Endothelial cell of umbilical vein (primary cell): ENCODE measurements around the gene SLC25A29. TPM values are rescaled to one million over a fixed set of nuclear protein-coding genes. Genes with fewer than 3 reads are reported as not detected.

Experiments used
- BruUV-seq: library from RNA; stranded (reverse); fragments of 400-500 nt; replicated peaks from 2 replicates; lab custom pipeline; 2021; lab: Mats Ljungman, UMichigan
- CTCF ChIA-PET: fragments of 300-600, 350-600 bp; sonication (Branson Sonifier 250); formaldehyde crosslinking; loops from one replicate; lab custom pipeline; 2021; ENCODE audit warnings: antibody characterized with exemption, inconsistent platforms; lab: Charles Lee
- POLR2A ChIA-PET: fragments of 300-600, 350-600 bp; sonication (Branson Sonifier 250); formaldehyde crosslinking; loops from one replicate; lab custom pipeline; 2021; ENCODE audit warnings: antibody characterized with exemption, inconsistent platforms; lab: Charles Lee
- DNase-seq: peaks from one replicate; pipeline ENCODE4 v3.0.0-alpha.2; 2011; ENCODE audit warnings: low read depth, low spot score
- FAIRE-seq: peaks from 2 replicates; lab custom pipeline; 2011; peaks lifted over from hg19 to GRCh38; lab: Jason Lieb, UNC
- H2AFZ ChIP-seq: 2 replicates; pipeline ENCODE4 v1.6.0; 2012; ENCODE audit warnings: low read depth, low read length, control low read depth, inconsistent platforms
- H3K27ac ChIP-seq: 2 replicates; pipeline ENCODE4 v1.5.1; 2011; ENCODE audit warnings: low read depth, mild to moderate bottlenecking, control low read depth, low read length, moderate library complexity; ENCODE audit not compliant: insufficient read depth
- H3K27me3 ChIP-seq, 2 experiments: 2 replicates each; pipeline versions ENCODE4 v1.6.0 to v1.6.1; 2011; ENCODE audit warnings: low read length in 2 of 2, mixed read lengths in 1 of 2; ENCODE audit not compliant: control insufficient read depth in 2 of 2, insufficient read depth in 2 of 2
- H3K36me3 ChIP-seq, 2 experiments: 2 replicates in 1 of 2; 3 replicates in 1 of 2; pipeline ENCODE4 v1.5.1; 2011; ENCODE audit warnings: low read length in 2 of 2, mild to moderate bottlenecking in 1 of 2, moderate library complexity in 1 of 2; ENCODE audit not compliant: control insufficient read depth in 2 of 2, insufficient read depth in 2 of 2; ENCODE audit errors: extremely low read depth in 1 of 2
- H3K4me1 ChIP-seq: 3 replicates; pipeline ENCODE4 v1.5.1; 2011; ENCODE audit warnings: mild to moderate bottlenecking, low read length; ENCODE audit not compliant: control insufficient read depth, insufficient read depth; ENCODE audit errors: extremely low read depth
- H3K4me2 ChIP-seq: 2 replicates; pipeline ENCODE4 v1.6.1; 2011; ENCODE audit warnings: low read length, control low read depth, mixed read lengths; ENCODE audit not compliant: insufficient read depth
- H3K4me3 ChIP-seq, 3 experiments: fragments of 200-600 bp in 1 of 3; sonication (generic), shearing (Covaris generic) in 1 of 3; replicated peaks in 1 of 3; 2 replicates each; pipeline ENCODE4 v1.5.1; 2011 to 2016; ENCODE audit warnings: control low read depth in 3 of 3, low read length in 3 of 3, mild to moderate bottlenecking in 2 of 3, inconsistent platforms in 1 of 3, low read depth in 1 of 3, moderate library complexity in 1 of 3; ENCODE audit not compliant: insufficient read depth in 1 of 3
- H3K79me2 ChIP-seq: 2 replicates; pipeline ENCODE4 v1.6.0; 2012; ENCODE audit warnings: low read length, inconsistent platforms; ENCODE audit not compliant: control insufficient read depth, insufficient read depth
- H3K9ac ChIP-seq: replicated peaks from 2 replicates; pipeline ENCODE3; 2011; ENCODE audit warnings: low read length, control low read depth; ENCODE audit not compliant: insufficient read depth; ENCODE audit errors: extremely low read depth
- H3K9me1 ChIP-seq: replicated peaks from 3 replicates; pipeline ENCODE4 v1.6.0; 2011; ENCODE audit warnings: mild to moderate bottlenecking, low read length; ENCODE audit not compliant: control insufficient read depth, insufficient read depth; ENCODE audit errors: extremely low read depth
- H3K9me3 ChIP-seq: replicated peaks from 2 replicates; pipeline ENCODE4 v1.5.1; 2012; ENCODE audit warnings: low read length, inconsistent platforms; ENCODE audit not compliant: control insufficient read depth, insufficient read depth
- H4K20me1 ChIP-seq: replicated peaks from 2 replicates; pipeline ENCODE3; 2011; ENCODE audit warnings: mild to moderate bottlenecking, low read length; ENCODE audit not compliant: control insufficient read depth, insufficient read depth; ENCODE audit errors: extremely low read depth
- EZH2 ChIP-seq: IDR thresholded peaks from 2 replicates; pipeline ENCODE4 v1.6.1; 2012; ENCODE audit warnings: borderline replicate concordance, low read depth, mild to moderate bottlenecking, moderate library complexity, low read length, inconsistent platforms; ENCODE audit not compliant: severe bottlenecking
- FOS ChIP-seq: IDR thresholded peaks from 2 replicates; pipeline ENCODE4 v1.6.1; 2011; ENCODE audit warnings: mild to moderate bottlenecking, low read length, moderate library complexity, borderline replicate concordance; ENCODE audit not compliant: insufficient read depth
- GATA2 ChIP-seq: IDR thresholded peaks from 2 replicates; pipeline ENCODE4 v1.7.0; 2011; ENCODE audit warnings: low read depth, mild to moderate bottlenecking, moderate library complexity, mixed read lengths, low read length; ENCODE audit not compliant: insufficient read length, insufficient read depth
- JUN ChIP-seq: IDR thresholded peaks from 2 replicates; pipeline ENCODE4 v1.6.1; 2011; ENCODE audit warnings: borderline replicate concordance, low read depth; ENCODE audit not compliant: insufficient read length, insufficient read depth
- MYC ChIP-seq: IDR thresholded peaks from one replicate; pipeline ENCODE4 v1.6.1; 2011; ENCODE audit warnings: mild to moderate bottlenecking, low read depth, low read length
- POLR2A ChIP-seq: IDR thresholded peaks from 2 replicates; pipeline ENCODE4 v1.6.1; 2012; ENCODE audit warnings: low read depth, mild to moderate bottlenecking, control low read depth, low read length
- POLR2AphosphoS5 ChIP-seq: IDR thresholded peaks from 2 replicates; pipeline ENCODE4 v1.6.1; 2012; ENCODE audit warnings: low read depth, mild to moderate bottlenecking, control low read depth, low read length, moderate library complexity; ENCODE audit not compliant: insufficient read depth
- dilution Hi-C: fragments of 300-500 bp; cut with MboI; formaldehyde crosslinking; loops from one replicate; pipeline ENCODE4 v1.15.0; 2019; ENCODE audit warnings: low sequenced_read_pairs; ENCODE audit not compliant: extremely low pct_ligation_motif_present
- intact Hi-C: fragments of 100-400 bp; cut with micrococcal nuclease; formaldehyde crosslinking; loops from one replicate; pipeline ENCODE4 v1.10.0; 2022
- polyA plus RNA-seq, 4 experiments: library from polyadenylated mRNA; depleted of rRNA in 3 of 4; stranded (reverse) in 3 of 4; unstranded in 1 of 4; fragments of >200 nt; gene quantifications; 2 replicates each; pipeline versions ENCODE4 v1.2.1 to v1.2.3, GENCODE V29; 2011 to 2012; ENCODE audit warnings: missing spikeins in 1 of 4
- total RNA-seq: library from RNA; stranded (reverse); gene quantifications from 2 replicates; pipeline ENCODE4 v1.2.3, GENCODE V29; 2021
- TF ChIP-seq, protein P1 (sequence below): IDR thresholded peaks from 2 replicates; pipeline ENCODE4 v1.6.1; 2011; ENCODE audit not compliant: insufficient read depth, insufficient read length
- TF ChIP-seq, protein P2 (sequence below), 2 donors: IDR thresholded peaks; 1 replicate in 1 of 2; 2 replicates in 1 of 2; pipeline ENCODE4 v1.5.1; 2011; ENCODE audit warnings: low read length in 2 of 2, mild to moderate bottlenecking in 2 of 2, moderate library complexity in 2 of 2, control low read depth in 1 of 2, inconsistent platforms in 1 of 2, low read depth in 1 of 2; ENCODE audit not compliant: insufficient read depth in 1 of 2; ENCODE audit errors: extremely low read depth in 1 of 2

SLC25A29 gene
- total and polyA plus RNA-seq, 2 donors (not counting 3 experiments of a cell fraction or from before 2014, with no cell fraction given): 132 to 154 TPM

DNA sequence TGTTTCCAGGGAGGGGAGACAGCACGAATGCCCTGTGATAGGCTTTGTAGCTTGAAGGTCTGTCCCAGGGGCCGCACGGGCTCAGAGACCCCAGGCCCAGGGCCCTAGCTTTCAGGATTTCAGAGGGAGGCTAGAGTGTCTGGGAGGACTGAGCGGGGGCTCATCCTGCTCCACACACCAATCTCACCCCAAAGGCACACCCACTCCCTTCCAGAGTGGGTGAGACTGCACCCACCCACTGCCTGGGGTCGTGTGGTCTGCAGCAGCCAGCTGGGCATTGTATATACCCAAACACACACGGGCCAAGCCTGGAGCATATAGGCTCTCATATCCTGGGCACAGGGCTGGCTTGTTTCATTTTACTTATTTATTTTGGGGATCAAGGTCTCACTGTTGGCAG lies 11.1 kb upstream of the SLC25A29 start:
- BruUV-seq: no TSS peak
- Histone ChIP-seq H3K4me2 (no peak overlapping the region), H3K27ac (no peak overlapping the region), H2AFZ (peak overlapping the region; percentile 86), H3K36me3 (no peaks in the 10 kb centered on the region), H3K9ac (no peak overlapping the region), H4K20me1 (no peaks in the 10 kb centered on the region), H3K9me1 (no peaks in the 10 kb centered on the region), H3K4me3 (no peak overlapping the region), H3K9me3 (no peaks in the 10 kb centered on the region), H3K4me1 (no peaks in the 10 kb centered on the region), H3K79me2 (no peaks in the 10 kb centered on the region), H3K27me3 (no peaks in the 10 kb centered on the region)
- ChIA-PET POLR2A (no interaction called here), CTCF (interaction anchor here (2.7 kb wide), 1 partner anchor 8 kb away, joined by 12 read pairs; no protein-coding TSS in a partner anchor)
- no peak for DNase-seq
- FAIRE-seq: no peak
- TF ChIP-seq, protein P1, sequence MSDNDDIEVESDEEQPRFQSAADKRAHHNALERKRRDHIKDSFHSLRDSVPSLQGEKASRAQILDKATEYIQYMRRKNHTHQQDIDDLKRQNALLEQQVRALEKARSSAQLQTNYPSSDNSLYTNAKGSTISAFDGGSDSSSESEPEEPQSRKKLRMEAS: no peak
- TF ChIP-seq GATA2: no peak
- TF ChIP-seq, protein P2, sequence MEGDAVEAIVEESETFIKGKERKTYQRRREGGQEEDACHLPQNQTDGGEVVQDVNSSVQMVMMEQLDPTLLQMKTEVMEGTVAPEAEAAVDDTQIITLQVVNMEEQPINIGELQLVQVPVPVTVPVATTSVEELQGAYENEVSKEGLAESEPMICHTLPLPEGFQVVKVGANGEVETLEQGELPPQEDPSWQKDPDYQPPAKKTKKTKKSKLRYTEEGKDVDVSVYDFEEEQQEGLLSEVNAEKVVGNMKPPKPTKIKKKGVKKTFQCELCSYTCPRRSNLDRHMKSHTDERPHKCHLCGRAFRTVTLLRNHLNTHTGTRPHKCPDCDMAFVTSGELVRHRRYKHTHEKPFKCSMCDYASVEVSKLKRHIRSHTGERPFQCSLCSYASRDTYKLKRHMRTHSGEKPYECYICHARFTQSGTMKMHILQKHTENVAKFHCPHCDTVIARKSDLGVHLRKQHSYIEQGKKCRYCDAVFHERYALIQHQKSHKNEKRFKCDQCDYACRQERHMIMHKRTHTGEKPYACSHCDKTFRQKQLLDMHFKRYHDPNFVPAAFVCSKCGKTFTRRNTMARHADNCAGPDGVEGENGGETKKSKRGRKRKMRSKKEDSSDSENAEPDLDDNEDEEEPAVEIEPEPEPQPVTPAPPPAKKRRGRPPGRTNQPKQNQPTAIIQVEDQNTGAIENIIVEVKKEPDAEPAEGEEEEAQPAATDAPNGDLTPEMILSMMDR (IDR thresholded peaks at IDR 0.05; ENCODE audit: extremely low read depth in 1 of 2, insufficient read depth in 1 of 2, low read depth in 1 of 2, low read length in 2 of 2): no peak
- TF ChIP-seq MYC: no peak
- no peak for TF ChIP-seq FOS
- TF ChIP-seq JUN: no peak
- TF ChIP-seq POLR2AphosphoS5: no peak
- no peak for TF ChIP-seq EZH2
- TF ChIP-seq POLR2A: no peak
- intact Hi-C loops: no loop called here
- dilution Hi-C loops: no loop called here
